Cardiac muscle cell (in vitro differentiated cells and primary cell): ENCODE results near the gene NUDT14. TPM values are rescaled to one million over a fixed set of nuclear protein-coding genes. Genes with fewer than 3 reads are reported as not detected.

Source experiments
- DNase-seq, 2 donors: peaks; one replicate each; pipeline versions ENCODE4 v3.0.0 to v3.0.0-alpha.2; 2010 to 2017; ENCODE audit warnings: low read depth in 1 of 2, low spot score in 1 of 2
- H3K27ac ChIP-seq: fragments of 200-600 bp; sonication (generic); 2 replicates; pipeline ENCODE4 v1.5.1; 2016
- H3K27me3 ChIP-seq: fragments of 200-600 bp; sonication (generic); 2 replicates; pipeline ENCODE4 v1.6.0; 2016; ENCODE audit warnings: control low read depth
- H3K36me3 ChIP-seq: fragments of 200-600 bp; sonication (generic); 2 replicates; pipeline ENCODE4 v1.5.1; 2016; ENCODE audit warnings: control low read depth
- H3K4me1 ChIP-seq: fragments of 200-600 bp; sonication (generic); 2 replicates; pipeline ENCODE4 v1.8.1; 2017; ENCODE audit warnings: low read depth, mild to moderate bottlenecking, mixed run types
- H3K4me3 ChIP-seq: fragments of 200-600 bp; sonication (generic); 2 replicates; pipeline ENCODE4 v1.5.1; 2016; ENCODE audit warnings: mild to moderate bottlenecking
- H3K9me3 ChIP-seq: fragments of 200-600 bp; sonication (generic); 2 replicates; pipeline ENCODE4 v1.5.1; 2017; ENCODE audit warnings: low read depth, mild to moderate bottlenecking, control low read depth
- polyA plus RNA-seq: library from polyadenylated mRNA; unstranded; fragments of >200 nt; fragmentation: Nextera tagmentation; extraction: Ambion mirVana; gene quantifications from 2 replicates; pipeline ENCODE4 v1.2.1, GENCODE V29; 2016
- total RNA-seq: library from RNA; depleted of rRNA; stranded (reverse); fragments of >200 nt; gene quantifications from 2 replicates; pipeline ENCODE4 v1.2.3, GENCODE V29; 2016
- TF ChIP-seq, protein P1 (sequence below): IDR thresholded peaks from 2 replicates; pipeline ENCODE4 v1.5.1; 2012; ENCODE audit warnings: low read depth, mild to moderate bottlenecking, low read length

The NUDT14 gene
- total and polyA plus RNA-seq, 2 experiments from 2014 or later = 41.3 to 64.3 TPM

DNA sequence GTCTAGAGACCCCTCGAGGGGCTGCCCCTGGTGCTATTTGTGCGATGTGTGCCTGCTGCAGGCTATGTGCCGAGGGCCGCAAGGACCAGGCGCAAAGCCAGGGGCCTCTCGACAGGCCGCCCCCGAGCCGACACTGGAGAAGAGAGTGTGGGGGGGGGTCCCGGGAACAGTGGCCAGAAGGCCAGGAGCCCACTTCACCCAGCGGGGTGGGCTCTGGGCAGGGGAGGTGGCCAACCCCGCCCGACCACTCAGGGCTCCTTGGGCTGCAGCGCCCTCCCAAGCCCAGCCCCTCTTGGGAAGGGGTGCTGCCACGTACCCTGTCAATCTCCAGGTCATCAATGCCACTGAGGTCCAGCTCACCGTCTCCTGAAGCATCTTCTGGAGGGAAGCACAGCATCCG, 38.6 kb upstream of the NUDT14 start:
- TF ChIP-seq, protein P1, sequence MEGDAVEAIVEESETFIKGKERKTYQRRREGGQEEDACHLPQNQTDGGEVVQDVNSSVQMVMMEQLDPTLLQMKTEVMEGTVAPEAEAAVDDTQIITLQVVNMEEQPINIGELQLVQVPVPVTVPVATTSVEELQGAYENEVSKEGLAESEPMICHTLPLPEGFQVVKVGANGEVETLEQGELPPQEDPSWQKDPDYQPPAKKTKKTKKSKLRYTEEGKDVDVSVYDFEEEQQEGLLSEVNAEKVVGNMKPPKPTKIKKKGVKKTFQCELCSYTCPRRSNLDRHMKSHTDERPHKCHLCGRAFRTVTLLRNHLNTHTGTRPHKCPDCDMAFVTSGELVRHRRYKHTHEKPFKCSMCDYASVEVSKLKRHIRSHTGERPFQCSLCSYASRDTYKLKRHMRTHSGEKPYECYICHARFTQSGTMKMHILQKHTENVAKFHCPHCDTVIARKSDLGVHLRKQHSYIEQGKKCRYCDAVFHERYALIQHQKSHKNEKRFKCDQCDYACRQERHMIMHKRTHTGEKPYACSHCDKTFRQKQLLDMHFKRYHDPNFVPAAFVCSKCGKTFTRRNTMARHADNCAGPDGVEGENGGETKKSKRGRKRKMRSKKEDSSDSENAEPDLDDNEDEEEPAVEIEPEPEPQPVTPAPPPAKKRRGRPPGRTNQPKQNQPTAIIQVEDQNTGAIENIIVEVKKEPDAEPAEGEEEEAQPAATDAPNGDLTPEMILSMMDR = no peak
- Histone ChIP-seq H3K4me1 (no peaks in the 10 kb centered on the region), H3K36me3 (peaks cover 23% of the 10 kb centered on the region), H3K27ac (no peak overlapping the region), H3K27me3 (no peaks in the 10 kb centered on the region), H3K9me3 (no peaks in the 10 kb centered on the region), H3K4me3 (no peak overlapping the region)
- DNase-seq = no peak

DNA sequence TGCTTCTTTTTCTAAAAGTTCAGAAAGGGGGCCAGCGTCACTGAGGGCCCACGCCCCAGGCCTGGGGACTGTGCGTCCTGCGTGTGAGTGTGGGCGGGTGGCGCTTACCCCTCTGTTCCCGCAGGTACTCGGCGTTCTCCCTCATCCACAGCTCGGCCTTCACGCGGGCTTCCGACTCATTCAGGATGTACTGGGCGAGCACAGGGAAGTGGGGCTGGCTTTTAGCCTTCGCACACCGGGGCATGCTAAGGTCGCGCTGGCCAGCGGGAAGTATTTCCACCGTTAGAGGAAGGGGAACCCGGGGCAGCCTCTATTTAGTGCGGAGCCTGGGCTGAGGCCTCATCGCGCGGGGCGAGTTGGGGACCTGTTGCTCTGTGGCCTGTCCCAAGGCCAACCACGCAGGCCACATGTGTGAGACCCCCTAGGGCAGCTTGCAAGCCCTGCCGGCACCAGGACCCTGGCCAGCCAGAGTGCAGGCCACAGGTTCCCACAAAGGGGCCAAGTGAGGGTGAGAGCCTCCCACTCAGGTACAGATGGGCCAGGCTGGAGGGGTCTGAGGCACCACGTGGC, 38.0 kb upstream of the NUDT14 start:
- Histone ChIP-seq H3K27ac (no peak overlapping the region), H3K4me3 (no peak overlapping the region), H3K9me3 (no peaks in the 10 kb centered on the region)

DNA sequence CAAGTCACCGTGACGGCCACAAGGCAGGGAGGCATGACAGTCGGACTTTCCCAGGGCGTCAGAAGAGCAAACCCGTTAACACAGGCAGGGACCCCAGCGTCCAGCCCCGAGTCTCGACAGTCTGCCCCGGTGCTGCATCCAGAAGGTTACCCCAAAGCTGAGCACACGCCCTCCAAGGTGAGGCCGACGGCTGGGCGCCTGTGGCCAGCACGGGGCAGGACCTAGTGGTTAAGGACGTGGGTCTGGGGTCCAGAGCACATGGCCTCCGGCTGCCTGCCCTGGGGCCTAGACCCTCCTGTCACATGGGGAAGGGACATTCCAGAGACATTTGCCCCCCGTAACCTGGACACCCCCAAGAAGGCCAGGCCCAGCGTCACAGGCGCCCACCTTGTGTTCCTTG, 37.5 kb upstream of the NUDT14 start:
- no peaks in the 10 kb centered on the region for H3K9me3 ChIP-seq
- no peaks in the 10 kb centered on the region for H3K4me1 ChIP-seq
- TF ChIP-seq, protein P1 = no peak
- no peak overlapping the region for H3K27ac ChIP-seq
- DNase-seq = no peak
- H3K4me3 ChIP-seq = no peak overlapping the region
- no peaks in the 10 kb centered on the region for H3K27me3 ChIP-seq
- peaks cover 23% of the 10 kb centered on the region for H3K36me3 ChIP-seq

More for the DNA sequence above, 38.0 kb upstream of the NUDT14 start:
- no peak for DNase-seq
- TF ChIP-seq, protein P1 = no peak
- Histone ChIP-seq H3K4me1 (no peaks in the 10 kb centered on the region), H3K36me3 (peaks cover 23% of the 10 kb centered on the region), H3K27me3 (no peaks in the 10 kb centered on the region)

DNA sequence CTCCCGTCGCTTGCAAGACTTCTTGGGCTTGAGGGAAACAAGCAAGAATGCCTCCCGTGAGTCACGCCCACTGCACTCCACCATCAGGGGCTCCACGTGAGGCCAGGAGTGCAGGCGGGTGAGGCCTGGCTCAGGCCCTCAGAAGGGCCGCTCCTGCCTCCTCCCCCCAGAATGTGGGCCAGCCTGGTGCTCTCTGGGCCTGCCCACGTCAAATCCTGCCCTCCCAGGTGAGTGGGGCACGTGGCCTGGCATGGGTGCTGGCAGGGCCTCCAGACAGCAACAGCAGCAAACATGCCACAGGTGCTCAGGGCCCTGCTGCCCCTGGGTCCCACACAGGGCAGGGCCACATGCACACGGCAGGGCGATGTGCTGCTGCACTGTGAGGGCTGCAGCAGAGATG, 36.7 kb upstream of the NUDT14 start:
- no peak overlapping the region for H3K27ac ChIP-seq
- no peaks in the 10 kb centered on the region for H3K27me3 ChIP-seq
- no peaks in the 10 kb centered on the region for H3K9me3 ChIP-seq
- peaks cover 23% of the 10 kb centered on the region for H3K36me3 ChIP-seq
- H3K4me1 ChIP-seq = no peaks in the 10 kb centered on the region
- DNase-seq = no peak
- H3K4me3 ChIP-seq = no peak overlapping the region
- TF ChIP-seq, protein P1 = no peak

DNA sequence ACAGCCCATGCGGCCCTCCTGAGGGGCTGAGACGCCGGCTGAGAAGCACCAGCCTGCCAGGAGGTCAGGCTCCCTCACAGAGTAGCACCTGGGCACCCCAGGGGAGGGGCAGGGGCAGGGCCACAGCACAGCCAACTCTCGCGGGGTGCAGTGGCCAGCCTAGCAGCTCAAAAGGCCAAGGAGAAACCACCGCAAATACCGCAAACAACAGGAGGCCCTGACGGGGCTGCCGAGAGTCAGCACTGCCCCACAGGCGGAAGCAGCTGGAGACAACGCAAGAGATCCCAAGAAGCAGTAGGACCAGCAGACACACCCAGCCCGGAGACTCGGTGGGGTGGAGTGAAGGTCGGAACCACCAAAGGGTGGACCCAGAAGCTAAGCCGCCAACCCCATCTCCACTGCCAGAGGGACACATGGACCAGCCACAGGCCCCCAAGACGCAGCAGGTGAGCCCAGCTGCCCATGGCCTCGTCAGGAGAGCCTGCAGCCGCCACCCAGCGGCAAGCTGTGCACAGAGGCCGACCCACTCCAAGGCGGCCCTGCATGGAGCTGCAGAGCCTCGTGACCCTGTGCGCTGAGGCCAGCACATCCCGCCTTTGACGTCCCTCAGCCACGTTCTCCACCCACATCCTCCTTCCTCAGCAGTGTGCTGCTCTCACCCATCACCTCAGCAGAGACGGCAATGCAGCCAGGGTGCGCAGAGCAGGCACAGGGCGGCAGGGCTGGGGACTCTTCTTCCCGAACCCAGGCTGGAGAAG, 35.6 kb upstream of the NUDT14 start:
- H3K4me1 ChIP-seq = no peaks in the 10 kb centered on the region
- H3K36me3 ChIP-seq = peaks cover 20% of the 10 kb centered on the region
- H3K9me3 ChIP-seq = no peaks in the 10 kb centered on the region
- DNase-seq = no peak
- TF ChIP-seq, protein P1 = no peak
- no peak overlapping the region for H3K27ac ChIP-seq
- no peak overlapping the region for H3K4me3 ChIP-seq
- H3K27me3 ChIP-seq = no peaks in the 10 kb centered on the region
